Amniotic stem cell (primary cell): Measurements from ENCODE around the gene CCDC68.

ENCODE experiments used
- DNase-seq: peaks from one replicate; lab custom pipeline; 2025; lab: John Stamatoyannopoulos, UW

CCDC68 gene

DNA sequence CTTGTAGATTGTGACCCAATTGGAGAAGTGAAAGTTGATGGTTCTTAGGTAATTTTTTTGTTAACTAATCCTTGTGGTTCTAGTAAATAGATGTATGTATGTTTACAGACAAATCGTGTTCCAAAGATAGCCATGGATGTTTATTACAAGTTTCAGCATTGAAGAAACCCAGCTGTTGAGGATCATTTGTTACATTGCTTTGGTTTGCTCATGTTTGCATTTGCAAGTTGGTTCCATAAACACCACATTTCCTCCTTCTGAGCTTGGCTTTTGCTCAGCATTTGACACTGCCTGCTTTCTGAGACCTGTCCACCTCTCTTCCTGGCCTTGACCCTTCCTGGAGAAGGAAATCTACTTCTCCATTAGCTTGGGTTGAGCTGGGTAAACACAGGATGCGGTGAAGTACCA, 1.8 kb upstream of the CCDC68 start:
- no peak for DNase-seq

DNA sequence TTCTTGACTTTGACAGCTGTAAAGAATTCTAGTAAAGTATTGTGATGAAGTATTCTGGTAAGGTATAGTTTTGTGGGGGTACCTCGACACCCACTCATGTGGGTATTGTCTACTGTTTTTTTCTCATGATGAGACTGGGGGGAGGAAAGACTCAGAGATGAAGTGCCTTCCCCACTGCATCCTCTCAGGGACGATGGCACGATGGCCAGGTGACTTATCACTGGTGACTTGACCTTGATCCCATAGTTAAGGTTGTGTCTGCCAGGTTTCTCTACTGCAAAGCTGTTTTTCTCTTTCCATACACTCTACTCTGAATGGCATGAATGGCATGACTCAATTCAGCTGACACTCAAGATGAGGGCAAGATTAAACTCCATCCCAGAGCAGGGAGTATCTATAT, 936 bp upstream of the CCDC68 start:
- DNase-seq, result no peak

DNA sequence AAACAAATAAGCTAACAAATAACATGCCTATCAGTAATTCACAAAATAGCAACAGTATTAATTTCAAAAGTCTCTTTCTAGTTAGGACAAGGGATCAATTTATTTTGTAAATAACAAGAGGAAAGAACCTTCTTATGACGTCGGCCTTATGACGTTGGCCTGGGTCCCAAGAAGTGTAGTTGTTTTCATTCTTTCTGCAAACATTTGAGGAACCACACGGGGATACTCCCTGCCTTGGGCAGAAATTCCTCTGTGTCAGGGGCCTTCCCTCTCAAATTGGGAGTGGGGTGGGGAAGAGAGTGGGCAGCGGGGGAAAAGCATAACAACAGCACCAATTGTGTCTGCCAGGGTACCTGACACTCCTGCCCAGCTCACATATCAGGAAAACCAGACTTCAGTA, 1.3 kb downstream of the CCDC68 start:
- DNase-seq, result no peak

DNA sequence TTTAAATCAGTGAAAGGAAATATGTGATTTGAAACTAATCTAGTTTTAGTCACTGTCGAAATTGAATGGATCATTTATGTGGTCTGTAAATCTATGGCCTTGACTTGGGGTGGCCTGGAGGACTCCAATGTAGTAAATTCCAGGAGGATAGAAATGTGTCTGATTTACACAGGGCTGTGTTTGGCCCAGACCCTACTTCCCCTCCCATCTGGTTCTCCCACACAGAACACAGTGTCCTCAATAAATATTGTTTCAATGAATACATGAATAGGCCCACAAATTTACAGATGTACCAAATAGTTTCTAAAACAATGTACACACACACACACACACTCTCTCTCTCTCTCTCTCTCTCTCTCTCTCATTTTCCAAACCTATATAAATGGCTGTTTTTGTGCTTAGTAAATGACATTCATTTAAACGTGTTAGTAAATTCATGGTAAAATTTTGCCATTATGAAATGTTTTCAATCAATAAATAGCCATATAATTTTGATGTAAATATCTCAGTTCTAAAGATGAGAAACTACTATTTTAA, 1.9 kb downstream of the CCDC68 start:
- no peak for DNase-seq

DNA sequence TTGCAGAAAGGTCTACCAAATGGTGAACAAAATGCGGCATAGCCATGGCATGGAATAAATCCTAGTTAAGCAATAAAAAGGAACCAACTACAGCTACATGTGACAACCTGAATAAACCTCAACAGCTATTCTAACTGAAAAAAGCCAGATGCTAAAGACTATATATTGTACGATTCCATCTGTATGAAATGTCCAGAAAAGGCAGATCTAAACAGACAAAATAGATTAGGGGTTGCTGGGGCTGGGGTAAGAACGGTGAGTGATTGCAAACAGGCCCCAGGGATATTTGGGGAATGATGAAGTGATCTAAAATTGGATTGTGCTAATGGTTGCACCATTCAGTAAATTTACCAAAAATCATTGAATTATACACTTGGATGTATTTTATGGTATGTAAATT, 2.8 kb downstream of the CCDC68 start:
- no peak for DNase-seq

DNA sequence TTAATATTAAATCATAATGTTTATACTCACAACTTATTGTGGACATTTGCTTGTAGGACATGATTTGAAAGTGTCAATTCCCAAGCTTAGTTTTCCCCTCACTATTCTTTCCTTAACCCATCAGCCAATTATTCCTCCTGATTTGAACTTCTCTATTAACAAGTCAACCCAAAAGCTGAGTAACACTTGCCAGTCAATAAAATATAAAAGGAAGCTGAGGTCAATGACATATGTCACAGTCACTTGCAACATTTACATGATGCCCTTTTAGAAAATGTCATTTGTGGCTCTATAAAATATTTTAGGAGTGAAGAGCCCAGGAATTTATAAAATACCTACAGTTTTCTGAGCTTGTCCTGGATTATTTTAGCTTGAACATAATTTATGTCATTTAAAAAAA, 7.2 kb downstream of the CCDC68 start:
- DNase-seq, result no peak

DNA sequence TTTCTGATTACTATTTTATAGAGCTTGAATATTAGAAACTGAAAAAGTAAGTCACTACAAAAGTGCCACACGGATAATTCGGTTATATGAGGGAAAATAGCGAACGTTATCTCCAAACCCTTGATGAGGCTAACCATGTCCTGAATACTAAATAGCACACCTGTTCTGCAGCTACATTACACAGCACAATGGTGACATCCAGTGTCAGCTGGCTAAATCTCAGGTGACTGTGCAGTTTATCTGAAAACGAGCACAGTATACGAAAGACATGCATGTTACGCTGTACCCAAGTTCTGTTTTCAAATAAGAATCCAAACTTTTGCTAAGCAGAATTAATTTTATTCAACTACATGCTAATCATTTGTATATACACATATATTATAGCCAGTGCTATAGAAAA, 9.0 kb downstream of the CCDC68 start:
- DNase-seq, result no peak

DNA sequence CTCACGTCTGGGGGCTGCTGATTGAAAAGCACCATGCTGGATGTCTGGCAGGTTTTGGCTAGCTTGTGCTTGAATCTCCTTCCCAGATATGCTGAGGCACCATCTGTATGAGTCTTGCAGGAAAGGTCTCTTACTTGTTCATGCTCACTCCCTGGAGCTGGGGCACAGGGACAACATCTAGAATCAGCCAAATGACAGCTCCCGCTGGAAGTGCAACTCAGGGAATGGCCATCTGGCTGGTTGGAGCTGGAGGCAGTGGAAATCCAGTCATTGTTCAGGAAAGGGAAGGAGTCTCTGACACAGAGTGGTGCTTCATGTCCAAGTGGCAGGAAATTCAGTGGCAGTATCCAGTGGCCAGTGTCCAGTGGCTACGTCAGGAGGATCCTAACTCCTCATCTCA, 9.7 kb downstream of the CCDC68 start:
- no peak for DNase-seq

DNA sequence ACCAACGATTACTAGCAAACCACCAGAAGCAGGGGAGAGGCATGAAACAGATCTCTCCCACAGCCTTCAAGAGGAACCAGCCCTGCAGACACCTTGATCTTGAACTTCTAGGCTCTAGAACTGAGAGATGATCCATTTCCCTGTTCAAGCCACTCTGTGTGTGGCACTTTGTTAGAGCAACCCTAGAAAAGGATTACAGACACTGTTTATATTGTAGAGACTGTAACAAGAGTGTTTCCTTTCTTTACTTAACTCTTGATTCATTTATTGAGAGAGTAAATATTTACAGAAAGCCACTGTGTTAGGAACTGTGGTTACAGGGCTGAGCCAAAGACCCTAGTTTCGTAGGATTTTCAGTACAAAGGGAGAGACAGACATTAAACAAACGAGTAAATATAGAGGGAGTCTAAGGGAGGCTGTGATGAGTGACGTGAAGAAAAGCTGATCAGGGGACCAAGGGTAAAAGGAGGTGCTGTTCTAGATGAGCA, 10.9 kb downstream of the CCDC68 start:
- DNase-seq, result no peak

DNA sequence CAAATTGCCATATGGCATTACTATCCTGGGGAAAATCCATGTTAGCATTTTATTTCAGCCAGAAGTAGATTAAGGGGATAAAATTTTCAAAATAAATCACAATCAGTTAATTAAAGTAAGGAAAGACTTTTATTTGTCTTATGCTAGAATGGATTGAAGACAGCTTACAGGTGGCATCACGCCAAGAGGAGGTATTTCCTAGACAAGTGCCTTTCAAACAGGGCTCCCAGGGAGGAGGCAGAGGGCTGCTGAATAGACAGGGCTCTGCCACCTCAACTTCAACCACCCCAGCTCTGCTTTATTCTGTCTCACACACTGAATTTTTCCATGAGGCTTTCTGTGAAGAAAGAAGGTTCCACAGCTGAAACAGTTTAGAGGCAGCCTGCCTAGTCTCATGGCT, 12.2 kb downstream of the CCDC68 start:
- no peak for DNase-seq

DNA sequence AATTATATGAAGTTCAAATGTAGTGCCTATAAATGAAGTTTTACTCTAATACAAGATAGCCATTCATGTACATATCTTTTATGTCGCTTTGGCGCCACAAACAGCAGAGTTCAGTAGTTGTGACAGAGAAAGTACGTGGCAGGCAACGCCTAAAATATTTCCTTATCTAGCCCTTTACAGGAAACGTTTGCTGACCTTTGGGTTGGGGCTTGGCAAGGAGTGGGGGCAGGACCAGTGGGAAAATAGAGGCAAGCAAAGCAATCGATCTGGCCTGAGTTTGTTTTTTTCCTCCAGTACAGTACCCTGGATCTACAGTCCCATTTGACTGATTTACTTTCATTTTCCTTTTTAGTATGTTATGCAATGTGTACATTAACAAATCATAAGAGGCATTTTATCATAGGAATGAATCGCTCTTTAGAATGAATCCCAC, 13.1 kb downstream of the CCDC68 start:
- no peak for DNase-seq

DNA sequence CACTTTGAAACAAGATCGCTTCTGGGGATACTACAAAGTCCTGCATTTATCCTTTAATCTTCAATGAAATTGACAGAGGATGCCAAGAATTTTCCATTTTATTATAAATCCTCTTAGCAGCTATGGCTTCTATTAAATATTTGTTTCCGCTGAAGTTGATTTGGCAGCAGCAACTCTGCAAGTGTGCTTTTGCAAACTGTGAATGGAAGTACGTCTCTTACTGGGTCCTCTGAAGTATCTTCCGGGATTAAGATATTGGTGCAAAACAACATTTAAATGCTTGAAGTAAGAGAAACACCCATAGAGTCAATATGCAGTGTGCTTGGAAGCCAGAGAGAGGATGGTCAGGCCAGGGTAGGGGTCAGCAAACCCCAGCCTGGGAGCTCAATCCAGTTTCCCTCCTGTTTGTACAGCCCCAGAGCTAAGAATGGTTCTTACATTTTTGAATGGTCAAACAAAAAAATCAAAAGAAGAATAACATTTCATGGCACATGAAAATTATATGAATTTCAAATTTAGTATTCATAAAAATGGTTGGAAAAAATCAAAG, 13.6 kb downstream of the CCDC68 start:
- DNase-seq, result no peak

DNA sequence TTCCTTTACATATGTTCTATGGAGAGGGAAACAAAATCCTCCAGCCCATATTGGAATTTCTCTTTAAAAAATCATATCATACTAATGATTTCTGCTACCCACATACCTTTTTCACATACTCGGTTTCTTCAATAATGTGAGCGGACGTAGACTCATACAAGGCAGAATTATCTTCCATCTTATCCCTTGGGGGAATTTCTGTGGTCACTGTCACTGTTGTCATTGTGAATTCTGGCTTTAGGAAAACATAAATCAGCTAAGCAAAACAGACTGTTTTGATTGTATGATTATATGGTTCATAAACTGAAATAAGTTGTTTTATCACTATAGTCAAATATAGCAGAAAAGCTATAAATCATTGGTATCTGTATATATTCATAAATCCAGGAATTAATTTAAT, 16.7 kb downstream of the CCDC68 start:
- DNase-seq, result no peak

DNA sequence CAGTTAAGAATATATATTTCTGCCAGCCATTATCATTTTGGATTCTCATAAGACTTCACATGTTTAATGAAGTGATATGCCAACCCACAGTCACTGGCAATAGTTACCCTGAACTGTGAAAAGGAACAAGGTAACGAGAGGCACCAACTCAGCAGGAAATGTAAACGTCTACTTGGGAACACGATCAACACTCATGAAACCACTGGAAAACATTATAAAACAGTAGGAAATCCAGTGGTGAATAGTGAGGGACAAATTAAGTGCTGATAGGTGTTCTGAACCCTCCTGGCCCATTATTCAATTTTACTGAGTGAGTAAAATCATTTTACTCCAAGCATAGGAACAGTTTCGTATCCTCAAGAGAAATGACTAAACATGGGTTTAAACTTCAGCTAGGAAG, 17.1 kb downstream of the CCDC68 start:
- no peak for DNase-seq

DNA sequence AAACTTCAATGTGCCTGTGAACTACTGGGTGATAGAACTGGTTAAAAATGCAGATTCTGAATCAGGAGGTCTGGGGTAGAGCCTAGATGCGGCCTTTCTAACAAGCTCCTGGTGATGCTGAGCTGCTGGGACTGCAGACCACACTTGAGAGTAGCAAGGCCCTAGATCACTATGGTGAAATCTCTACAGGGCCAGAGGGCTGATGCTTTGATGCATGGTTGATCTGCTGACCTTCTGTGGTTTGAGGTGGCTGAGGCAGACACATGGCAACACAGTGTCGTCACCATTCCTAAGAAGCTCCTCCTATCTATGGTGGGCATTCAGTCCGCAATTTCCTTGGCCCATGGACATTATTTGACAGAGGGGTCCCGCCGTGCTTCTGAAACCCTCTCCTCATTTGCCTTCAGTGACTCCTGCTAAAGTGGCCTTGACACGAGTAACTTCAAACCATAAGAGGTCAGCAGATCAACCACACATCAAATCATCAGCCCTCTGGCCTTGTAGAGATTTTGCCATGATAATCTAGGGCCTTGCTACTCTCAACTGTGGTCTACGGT, 19.8 kb downstream of the CCDC68 start:
- no peak for DNase-seq

DNA sequence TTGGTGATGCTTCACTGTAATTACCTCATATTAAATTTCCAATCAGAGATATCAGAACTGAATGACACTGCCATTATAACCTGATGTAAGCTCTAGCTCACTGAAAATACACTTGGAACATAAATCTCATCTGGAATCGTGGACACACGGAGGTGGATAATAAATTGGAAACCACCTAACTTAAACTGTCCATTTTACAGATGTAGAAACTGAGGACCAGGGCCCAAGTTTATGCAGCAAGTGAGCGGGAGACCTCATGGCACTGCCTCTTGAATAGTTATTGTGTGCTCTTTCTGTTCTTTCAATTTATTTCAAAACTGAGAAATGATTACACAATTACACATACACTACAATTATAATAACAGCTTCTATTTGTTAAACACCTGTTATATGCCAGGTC, 20.8 kb downstream of the CCDC68 start:
- DNase-seq, result no peak

DNA sequence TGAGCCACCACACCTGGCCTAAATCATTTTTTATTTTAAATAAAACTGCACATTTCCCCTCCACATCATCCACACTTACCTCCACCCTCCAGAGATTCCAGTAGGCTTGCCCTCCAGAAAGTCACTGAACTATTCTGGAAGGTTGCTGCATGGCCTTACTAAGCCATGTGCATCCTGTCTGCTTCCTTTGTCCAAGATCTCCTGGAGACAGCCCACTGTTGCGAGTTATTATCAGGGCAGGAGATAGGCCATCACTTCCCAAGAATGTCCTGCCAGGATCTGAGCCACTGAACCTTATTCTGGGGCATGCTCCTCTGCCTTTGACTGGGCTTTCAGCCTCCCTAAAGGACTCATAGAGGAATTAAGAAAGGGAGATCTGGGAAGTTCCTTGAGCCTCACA, 26.8 kb downstream of the CCDC68 start:
- DNase-seq, result no peak

DNA sequence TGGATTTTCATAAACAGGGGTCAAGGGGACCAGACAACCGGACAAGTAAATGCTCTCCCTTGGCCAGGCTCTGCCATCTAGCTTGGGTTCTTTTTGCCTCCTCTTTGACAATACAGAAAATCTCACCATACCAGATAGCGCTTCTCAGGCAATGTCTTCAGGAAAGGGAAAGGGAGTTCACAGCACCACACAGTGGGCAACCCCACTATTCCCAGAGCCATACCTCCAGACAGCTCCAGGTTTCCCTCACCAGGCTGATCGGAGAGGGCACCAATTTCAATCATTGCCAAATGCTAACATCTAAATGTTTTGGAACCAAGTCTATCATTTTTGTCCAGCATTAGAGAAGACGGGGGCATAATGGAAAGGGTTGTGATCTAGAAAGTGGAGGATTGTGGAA, 28.1 kb downstream of the CCDC68 start:
- DNase-seq, result no peak

DNA sequence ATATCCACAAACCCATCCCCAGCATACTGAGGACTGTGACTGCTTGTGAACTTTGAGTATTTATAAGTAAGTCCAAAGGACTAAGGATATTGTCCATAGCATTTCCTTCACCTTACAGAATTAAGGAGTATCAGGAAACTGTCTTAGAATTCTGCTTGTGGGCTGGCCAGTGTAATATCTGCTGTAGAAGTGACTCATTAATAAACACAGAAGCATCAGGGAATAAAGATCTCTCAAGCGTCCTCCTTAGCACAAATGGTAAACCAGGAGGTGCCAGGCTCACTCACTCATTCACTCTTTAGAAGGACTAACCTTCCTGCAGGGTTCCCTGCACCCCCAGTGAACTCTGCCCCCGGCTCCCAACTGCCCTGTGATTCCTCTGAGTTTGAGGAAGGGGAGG, 31.0 kb downstream of the CCDC68 start:
- no peak for DNase-seq

DNA sequence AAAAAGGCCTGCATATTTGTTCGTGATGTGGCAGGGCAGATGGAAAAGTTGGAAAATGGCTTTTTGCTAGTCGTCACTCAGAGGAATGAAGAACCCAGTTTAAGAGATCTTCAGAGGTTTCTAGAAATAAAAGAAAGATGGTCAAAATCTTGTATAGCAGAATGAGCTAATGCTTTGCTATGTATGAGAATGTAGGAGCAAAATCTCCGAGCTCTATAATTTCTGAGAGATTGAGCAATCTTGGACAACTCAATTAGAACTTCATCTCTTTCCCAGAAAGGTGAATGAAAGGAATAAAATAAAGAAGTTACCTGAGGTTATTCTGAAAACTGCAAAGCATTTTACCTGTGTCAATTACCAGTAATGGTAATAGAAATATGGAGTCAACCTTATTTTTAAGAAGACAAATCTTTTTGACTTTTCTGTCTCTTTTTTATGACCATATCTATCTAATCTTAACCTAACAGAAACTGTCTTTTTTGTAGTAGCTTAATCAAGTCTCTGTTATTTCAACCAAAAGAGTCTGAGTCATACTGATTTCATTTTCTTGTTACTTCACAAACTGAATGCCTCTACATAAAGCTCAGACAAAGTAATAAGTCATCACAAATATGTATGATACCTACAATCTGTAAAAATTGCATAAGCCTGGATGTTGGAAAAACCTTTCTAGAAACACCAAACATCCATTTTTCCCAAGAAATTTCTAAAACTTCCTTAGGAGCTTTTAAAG, 32.5 kb downstream of the CCDC68 start:
- no peak for DNase-seq

DNA sequence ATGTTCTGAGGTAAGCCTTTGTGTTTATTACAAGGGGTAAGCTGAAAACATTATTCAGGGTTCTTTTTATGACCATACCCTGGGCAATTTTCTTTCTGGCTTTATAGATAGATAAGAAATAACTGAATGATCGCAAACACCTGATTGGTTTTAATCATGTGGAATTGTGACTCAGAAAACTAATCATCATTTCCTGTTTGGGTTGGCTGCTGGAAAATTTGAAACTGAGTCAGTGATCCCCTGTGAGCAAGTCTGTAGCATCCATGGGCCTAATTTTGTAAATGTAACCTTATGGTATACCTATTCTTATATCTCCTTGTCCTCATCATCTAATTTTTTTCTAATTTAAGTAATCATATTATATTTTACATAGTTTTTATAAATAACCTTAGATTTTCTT, 34.3 kb downstream of the CCDC68 start:
- no peak for DNase-seq

DNA sequence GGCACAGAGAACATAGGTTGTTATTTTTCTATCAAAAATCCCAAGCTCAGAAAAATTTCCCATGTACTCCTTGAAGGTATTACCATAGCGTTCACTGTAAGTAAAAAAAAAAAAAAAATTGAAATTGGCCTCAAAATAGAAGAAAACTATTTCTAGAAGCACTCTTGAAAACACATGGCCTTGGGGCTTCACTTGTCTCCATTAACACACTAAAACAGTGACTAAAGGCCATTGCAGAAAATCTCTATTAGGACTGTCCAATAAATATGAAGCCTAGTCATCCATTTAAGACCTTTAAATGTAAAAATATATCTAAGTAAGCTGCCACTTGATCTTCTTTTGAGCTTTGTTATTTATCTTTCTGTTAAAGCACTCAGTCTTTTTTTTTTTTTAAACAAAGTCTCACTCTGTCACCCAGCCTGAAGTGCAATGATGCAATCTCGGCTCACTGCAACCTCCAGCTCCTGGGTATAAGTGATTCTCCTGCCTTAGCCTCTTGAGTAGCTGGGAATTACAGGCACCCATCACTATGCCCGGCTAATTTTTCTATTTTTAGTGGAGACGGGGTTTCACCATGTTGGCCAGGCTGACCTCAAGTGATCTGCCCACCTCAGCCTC, 35.8 kb downstream of the CCDC68 start:
- no peak for DNase-seq

DNA sequence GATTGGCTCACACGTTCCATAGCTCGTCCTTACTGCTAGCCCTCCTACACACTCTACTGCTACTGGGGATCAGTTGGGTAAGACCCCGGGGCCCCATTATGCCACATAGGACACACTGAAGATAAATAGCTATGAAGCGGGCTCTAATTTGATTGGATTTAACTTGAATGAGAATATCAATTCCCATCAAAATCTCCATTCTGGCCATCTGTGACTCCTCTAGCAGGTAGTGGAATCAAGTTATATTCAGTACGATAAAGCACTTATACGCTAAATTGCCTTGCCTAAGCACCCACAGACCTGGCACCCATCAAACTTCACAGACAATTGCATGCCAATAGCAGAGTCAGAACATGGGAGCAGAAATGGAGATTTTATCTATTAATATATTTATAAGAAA, 39.8 kb downstream of the CCDC68 start:
- no peak for DNase-seq
